HG03469 (cell line): ENCODE results near the gene TMEM200B.
"Not testable (repeated sequence)": the region's sequence is repeated elsewhere in the genome, so short reads cannot be mapped to it uniquely, and the experiment has no call there.

Source experiments
- ATAC-seq: cut with Tn5 transposase; IDR thresholded peaks from one replicate; pipeline ENCODE4 v1.9.1; 2021; ENCODE audit warnings: mild to moderate bottlenecking, moderate library complexity, moderate number of reproducible peaks; ENCODE audit not compliant: unreplicated experiment

TMEM200B gene

GRCh38 chr1:29136391-29136915 is 12.8 kb upstream of the TMEM200B start:
- no peak for ATAC-seq

GRCh38 chr1:29134695-29135028 is 11.0 kb upstream of the TMEM200B start:
- ATAC-seq: no peak

GRCh38 chr1:29133861-29134694 is 10.4 kb upstream of the TMEM200B start:
- no peak for ATAC-seq

- not testable (repeated sequence) for ATAC-seq
These were observed 7.4 kb upstream of the TMEM200B start for GRCh38 chr1:29131056-29131455.

GRCh38 chr1:29129916-29130315 is 6.2 kb upstream of the TMEM200B start:
- ATAC-seq: no peak

- no peak for ATAC-seq
These were observed 5.0 kb upstream of the TMEM200B start for GRCh38 chr1:29128739-29129138.

GRCh38 chr1:29126198-29126597 is 2.5 kb upstream of the TMEM200B start:
- no peak for ATAC-seq

GRCh38 chr1:29125788-29126187 is 2.1 kb upstream of the TMEM200B start:
- ATAC-seq: no peak

- no peak for ATAC-seq
These were observed 1.5 kb upstream of the TMEM200B start for GRCh38 chr1:29125237-29125641.

GRCh38 chr1:29124366-29125236 is 898 bp upstream of the TMEM200B start:
- no peak for ATAC-seq

- ATAC-seq: no peak
These were observed 433 bp downstream of the TMEM200B start for GRCh38 chr1:29123053-29123886.

- no peak for ATAC-seq
These were observed 1.0 kb downstream of the TMEM200B start for GRCh38 chr1:29122682-29123052.

GRCh38 chr1:29121936-29122681 is 1.6 kb downstream of the TMEM200B start:
- no peak for ATAC-seq

GRCh38 chr1:29121516-29121935 is 2.2 kb downstream of the TMEM200B start:
- ATAC-seq: no peak

GRCh38 chr1:29120947-29121485 is 2.7 kb downstream of the TMEM200B start:
- ATAC-seq: no peak

- no peak for ATAC-seq
These were observed 3.3 kb downstream of the TMEM200B start for GRCh38 chr1:29120367-29120766.

GRCh38 chr1:29119121-29119929 is 4.4 kb downstream of the TMEM200B start:
- no peak for ATAC-seq

- ATAC-seq: no peak
These were observed 6.3 kb downstream of the TMEM200B start for GRCh38 chr1:29117381-29117780.

GRCh38 chr1:29114654-29115053 is 9.0 kb downstream of the TMEM200B start:
- ATAC-seq: no peak
